ENCODE measurements around the gene PPP2R5A.
"Not testable (repeated sequence)": the region's sequence is repeated elsewhere in the genome, so short reads cannot be mapped to it uniquely, and the experiment has no call there.

Gene PPP2R5A

GRCh38 chr1:212302745-212303383 lies 17.7 kb downstream of the PPP2R5A start:
- no peak for DNase-seq

DNA sequence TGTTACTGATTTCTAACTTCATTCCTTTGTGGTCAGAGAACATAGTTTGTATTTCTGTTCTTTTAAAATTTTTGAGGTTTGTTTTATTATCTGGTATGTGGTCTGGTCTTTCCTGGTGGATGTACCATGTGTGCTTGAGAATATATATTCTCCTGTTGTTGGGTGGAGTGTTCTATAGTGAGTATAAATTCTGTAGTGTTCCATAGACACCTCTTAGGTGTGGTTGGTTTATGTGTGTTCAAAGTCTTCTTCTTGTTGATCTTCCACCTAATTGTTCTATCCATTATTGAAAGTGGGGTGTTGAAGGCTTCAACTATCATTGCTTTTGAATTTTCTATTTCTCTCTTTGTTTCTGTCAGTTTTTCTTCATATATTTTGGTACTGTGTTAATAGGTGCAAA lies 20.1 kb downstream of the PPP2R5A start:
- no peak for DNase-seq

DNA sequence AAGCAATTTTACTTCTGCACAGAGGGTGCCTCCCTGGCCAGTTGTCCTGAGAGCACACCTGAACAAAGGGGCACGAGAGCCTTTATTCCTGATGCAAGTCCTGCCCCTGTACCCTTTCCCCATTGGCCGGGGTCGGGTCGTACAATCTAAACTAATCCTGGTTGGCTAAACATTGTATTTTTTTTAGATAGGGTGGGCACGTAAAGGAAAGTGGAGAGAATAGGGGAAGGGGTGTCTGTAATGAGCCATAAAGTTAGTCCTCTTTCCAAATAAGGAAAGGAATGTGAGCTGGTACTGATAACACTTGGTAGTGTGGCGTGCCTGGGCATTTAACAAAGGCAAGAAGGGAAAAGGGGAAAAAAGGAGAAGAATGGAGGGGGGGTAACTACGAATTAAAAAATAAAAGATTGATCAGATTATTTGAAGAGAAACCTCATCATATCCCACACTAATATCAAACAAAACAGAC lies 20.8 kb downstream of the PPP2R5A start:
- not testable (repeated sequence) for DNase-seq

DNA sequence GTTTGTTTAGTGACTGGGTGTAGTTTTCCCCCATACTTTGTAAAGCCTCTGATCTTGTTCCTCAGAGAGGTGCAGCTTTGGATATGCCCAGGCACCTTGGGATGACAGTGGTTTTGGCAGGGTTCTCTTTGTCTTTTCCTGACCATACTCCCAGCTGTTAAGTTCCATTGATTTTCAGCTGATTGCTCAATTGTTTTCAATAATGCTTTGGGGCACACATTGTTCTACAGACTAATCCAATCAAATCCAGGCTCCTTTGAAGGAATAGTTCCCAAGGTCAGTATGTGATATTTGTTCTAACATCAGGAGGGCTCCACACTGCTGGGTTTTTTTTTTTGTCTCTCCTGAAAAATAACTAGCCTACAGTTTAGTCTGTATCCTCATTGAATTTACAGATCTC lies 24.8 kb downstream of the PPP2R5A start:
- DNase-seq: no peak

DNA sequence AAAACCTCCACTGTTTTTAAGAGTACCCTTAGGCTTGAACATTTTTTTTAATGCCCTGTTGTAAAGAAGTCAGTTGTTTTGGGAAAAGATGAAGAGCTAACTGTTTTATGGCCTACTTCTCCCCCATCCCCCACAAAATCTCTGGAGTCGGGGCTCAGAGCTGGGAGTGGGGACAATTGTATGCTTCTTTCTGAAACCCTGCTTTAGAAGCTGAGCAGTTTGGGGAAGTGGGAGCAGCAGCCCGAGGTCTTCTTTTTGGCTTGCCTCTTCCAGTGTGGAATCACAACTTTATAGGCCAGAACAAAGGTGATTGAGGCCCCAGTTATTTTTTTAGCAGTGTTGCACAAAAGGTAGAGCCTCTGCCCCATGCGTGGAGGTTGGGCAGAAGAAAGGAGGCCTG lies 25.2 kb downstream of the PPP2R5A start:
- no peak for DNase-seq

GRCh38 chr1:212311836-212312497 lies 26.8 kb downstream of the PPP2R5A start:
- DNase-seq: no peak

- DNase-seq: no peak
Observed at GRCh38 chr1:212313616-212314015, 28.4 kb downstream of the PPP2R5A start.

DNA sequence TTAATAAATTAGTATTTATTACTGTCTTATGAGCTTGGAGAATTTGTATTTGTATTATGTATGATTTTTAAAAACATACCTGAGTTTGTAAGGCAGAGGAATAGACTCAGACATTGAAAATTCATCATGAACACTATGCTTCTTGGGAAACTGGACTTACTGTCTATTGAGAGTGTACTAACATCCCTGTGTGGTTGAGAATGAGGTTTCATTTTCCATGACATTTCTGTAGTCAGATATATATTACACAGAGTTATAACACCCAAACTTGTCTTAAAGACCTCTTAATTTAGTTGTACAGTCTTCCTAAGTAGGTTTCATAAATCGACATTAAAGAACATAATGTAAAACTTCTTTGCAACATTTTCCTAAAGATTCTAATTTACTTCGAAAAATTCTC lies 30.0 kb downstream of the PPP2R5A start:
- DNase-seq: no peak

GRCh38 chr1:212315907-212316306 lies 30.7 kb downstream of the PPP2R5A start:
- DNase-seq: no peak

DNA sequence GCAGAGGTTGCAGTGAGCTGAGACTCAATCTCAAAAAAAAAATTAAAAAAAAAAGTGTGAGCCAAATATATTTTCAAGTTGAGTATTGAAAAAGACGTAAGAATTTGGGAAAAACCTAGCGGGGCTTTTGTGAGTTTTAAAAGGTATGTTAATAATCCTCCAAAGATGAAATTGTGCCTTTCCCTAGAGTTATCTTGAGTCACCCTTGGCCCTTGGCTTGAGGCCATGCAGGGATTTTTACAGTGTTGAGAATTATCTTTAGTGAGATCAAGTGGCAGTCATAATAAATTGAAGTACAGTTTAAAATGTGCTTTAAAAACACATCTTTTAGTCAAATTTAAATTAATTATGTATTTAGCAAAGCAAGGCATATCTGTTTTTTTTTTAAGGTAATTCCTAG lies 32.7 kb downstream of the PPP2R5A start:
- no peak for DNase-seq

- DNase-seq: not testable (repeated sequence)
Observed at GRCh38 chr1:212321031-212321430, 35.8 kb downstream of the PPP2R5A start.

DNA sequence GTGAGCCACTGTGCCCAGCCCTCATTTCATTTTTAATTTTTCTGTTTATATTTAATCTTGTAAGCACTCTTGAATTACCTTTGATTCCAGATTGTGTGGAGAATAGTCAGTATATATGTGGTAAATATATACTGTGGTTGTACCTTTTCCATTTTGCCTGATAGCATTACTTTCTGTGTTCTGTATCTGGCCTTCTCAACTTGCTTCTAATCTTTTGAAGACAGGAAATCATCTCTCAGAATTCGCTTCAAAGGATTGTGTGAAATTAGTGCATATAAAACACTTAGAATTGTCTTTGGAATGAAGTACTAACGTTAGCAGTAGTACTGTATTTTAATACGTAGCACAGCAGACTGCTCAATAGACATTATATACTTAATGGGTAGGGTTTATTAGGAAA lies 37.9 kb downstream of the PPP2R5A start:
- DNase-seq: no peak

DNA sequence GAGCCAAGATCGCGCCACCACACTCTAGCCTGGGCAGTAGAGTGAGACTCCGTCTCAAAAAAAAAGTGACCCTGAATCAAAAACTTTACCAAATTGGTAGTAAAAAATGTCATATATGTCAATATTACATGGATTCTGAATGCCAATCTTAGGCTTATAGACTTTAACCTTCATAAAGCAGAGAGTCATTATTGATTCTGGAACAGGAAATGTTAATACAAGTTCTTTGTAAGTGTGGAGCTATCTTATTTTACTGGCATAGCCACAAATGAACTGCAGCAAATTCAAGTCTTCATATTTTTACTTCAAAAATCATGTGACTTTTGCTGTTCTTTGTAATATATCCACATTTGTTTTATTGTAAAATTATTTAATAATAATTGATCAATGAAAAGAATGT lies 41.3 kb downstream of the PPP2R5A start:
- DNase-seq: no peak

- no peak for DNase-seq
Observed at GRCh38 chr1:212328248-212328647, 43.0 kb downstream of the PPP2R5A start.

GRCh38 chr1:212329105-212329504 lies 43.9 kb downstream of the PPP2R5A start:
- DNase-seq: no peak

- DNase-seq: no peak
Observed at GRCh38 chr1:212341090-212341489, 55.9 kb downstream of the PPP2R5A start.

DNA sequence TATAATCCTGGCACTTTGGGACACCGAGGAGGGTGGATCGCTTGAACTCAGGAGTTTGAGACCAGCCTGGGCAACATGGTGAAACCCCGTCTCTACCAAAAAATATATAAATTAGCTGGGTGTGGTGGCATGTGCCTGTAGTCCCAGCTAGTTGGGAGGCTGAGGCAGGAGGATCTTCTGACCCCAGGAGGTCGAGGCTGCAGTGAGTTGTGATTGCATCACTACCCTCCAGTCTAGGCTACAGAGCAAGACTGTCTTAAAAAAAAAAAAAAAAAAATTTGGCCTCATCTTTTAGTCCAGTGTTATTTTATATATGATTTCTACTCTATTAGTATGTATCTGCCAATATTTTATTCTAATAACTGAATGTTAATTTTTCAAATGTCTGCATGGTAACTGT lies 59.7 kb downstream of the PPP2R5A start:
- DNase-seq: no peak

DNA sequence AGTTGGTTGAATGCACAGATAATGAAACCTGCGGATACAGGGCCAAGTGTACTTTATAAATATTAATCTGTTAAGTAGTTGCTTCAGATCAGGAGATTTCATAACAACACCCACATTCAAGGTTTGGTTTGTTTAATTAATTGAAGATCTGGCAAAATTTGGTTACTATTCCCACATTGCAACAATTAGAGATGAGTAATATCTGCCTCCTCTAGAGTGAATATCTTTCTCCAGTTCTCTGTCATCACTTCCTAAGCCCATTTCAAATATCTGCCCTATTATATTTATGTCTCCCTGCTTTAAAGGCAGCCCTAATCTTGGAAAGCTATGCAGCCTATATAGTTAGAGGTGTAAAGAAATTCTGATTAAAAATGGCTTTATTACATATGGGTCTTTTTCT lies 61.4 kb downstream of the PPP2R5A start:
- no peak for DNase-seq

- no peak for DNase-seq
Observed at GRCh38 chr1:212351588-212352362, 66.6 kb downstream of the PPP2R5A start.

DNA sequence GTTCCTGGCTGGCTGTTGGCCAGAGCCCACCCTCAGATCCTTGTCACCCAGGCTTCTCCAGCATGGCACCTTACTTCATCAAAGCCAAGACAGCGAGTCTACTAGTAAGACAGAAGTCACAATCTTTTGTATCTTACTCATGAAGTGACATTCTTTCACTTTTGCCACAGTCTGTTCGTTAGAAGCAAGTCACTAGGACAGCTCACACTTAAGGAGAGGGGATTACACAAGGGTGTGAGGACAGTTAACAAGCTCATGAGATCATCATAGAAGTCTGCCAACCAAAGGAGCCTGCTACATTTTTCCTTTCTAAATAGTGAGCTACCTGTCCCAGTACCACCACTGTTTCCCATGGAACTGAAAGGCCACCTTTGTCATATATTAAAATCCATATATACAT lies 68.0 kb downstream of the PPP2R5A start:
- DNase-seq: no peak

DNA sequence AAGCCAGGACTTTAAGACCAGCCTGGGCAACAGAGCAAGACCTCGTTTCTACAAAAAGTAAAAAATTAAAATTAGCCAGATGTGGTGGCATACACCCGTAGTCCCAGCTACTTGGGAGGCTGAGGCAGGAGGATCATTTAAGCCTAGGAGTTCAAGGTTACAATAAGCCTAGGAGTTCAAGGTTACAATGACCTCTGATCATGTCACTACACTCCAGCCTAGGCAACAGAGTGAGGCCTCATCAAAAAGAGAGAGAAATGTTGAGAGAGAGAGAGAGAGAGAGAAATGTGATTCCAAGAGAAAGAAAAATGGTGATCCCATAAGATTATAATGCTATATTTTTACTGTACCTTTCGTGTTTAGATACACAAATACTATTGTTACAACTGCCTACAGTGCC lies 69.3 kb downstream of the PPP2R5A start:
- DNase-seq: no peak

- no peak for DNase-seq
Observed at GRCh38 chr1:212355230-212355969, 70.2 kb downstream of the PPP2R5A start.

DNA sequence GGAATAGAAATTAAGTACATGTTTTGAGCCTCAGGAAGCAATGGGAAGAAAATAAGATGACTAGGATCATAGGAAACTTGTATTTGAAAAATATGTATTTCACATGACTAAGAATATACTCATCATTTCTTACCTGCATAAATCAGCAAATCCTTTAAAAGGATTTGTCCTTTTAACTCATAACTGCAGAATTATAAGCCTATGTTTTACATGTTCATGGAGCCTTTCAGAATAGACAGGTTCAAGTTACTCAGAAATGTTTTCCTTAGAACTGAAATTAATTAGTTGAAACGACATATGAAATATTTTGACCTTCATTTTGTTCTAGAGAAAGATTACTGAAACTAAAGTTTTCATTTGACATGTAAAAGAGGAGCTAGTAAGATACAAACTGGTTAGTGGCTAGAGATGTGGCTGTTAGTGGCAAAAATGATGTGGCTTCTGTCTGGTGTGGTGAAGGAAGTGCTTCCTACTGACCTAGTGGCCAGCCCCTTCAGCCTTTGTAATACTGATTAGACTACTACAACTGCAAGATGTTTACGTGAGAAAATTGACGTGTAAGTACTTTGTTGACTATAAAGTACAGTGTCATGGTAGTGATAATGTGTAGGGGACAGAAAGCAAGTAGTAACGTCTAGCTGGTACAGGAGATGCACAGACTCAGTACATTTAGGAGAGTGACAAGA lies 74.7 kb downstream of the PPP2R5A start:
- no peak for DNase-seq

All from activated CD8-positive, alpha-beta memory T cell treated with anti-CD3 and anti-CD28 coated beads for 24 hours (primary cell).